ENCODE data around the gene USP12. TPM values are rescaled to one million over a fixed set of nuclear protein-coding genes. Genes with fewer than 3 reads are reported as not detected.

The USP12 gene
- total RNA-seq, 1 experiment from 2014 or later = 36.2 TPM

GRCh38 chr13:27081893-27082679 is 89.5 kb downstream of the USP12 start:
- Histone ChIP-seq H3K9me3 (no peaks in the 10 kb centered on the region), H3K36me3 (ENCODE audit: control insufficient read depth, insufficient read depth, low read length) (no peaks in the 10 kb centered on the region; the same call in 1 of the 2 replicates), H3K27me3 (replicated peaks; ENCODE audit: control insufficient read depth, insufficient read depth, low read length) (no peaks in the 10 kb centered on the region), H3K4me1 (no peaks in the 10 kb centered on the region), H3K4me3 (ENCODE audit: low read depth, low read length) (no peak overlapping the region)
- CTCF ChIA-PET = no interaction called here
- intact Hi-C loops (cut with micrococcal nuclease; ENCODE audit: unreplicated experiment) = no loop called here
- no peak overlapping the region for H3K27ac Mint-ChIP-seq (ENCODE audit: unreplicated experiment)
- H3K9me3 Mint-ChIP-seq (ENCODE audit: unreplicated experiment) = no peaks in the 10 kb centered on the region
- H3K36me3 Mint-ChIP-seq (ENCODE audit: insufficient read depth, unreplicated experiment) = peaks cover 31% of the 10 kb centered on the region
- POLR2A ChIA-PET = no interaction called here
- TF ChIP-seq CTCF (IDR thresholded peaks at IDR 0.05; ENCODE audit: insufficient read depth in 1 of 2, low read depth in 1 of 2, low read length in 1 of 2, severe bottlenecking in 1 of 2, unreplicated experiment in 1 of 2) = no peak
- no peaks in the 10 kb centered on the region for H3K27me3 Mint-ChIP-seq (ENCODE audit: insufficient read depth, unreplicated experiment)
- no TSS peak for BruUV-seq (replicated peaks)
- peaks cover 12% of the 10 kb centered on the region for H3K4me1 Mint-ChIP-seq (ENCODE audit: low read depth, unreplicated experiment)
- no peak for DNase-seq
- H3K4me3 Mint-ChIP-seq (ENCODE audit: unreplicated experiment) = no peak overlapping the region

GRCh38 chr13:27080018-27080948 is 91.3 kb downstream of the USP12 start:
- POLR2A ChIA-PET = no interaction called here
- H3K9me3 Mint-ChIP-seq (ENCODE audit: unreplicated experiment) = no peaks in the 10 kb centered on the region

More at GRCh38 chr13:27080018-27080948, 91.3 kb downstream of the USP12 start:
- H3K4me3 ChIP-seq (ENCODE audit: low read depth, low read length) = no peak overlapping the region
- Mint-ChIP-seq H3K4me1 (ENCODE audit: low read depth, unreplicated experiment) (peaks cover 12% of the 10 kb centered on the region), H3K36me3 (ENCODE audit: insufficient read depth, unreplicated experiment) (peaks cover 21% of the 10 kb centered on the region), H3K27me3 (ENCODE audit: insufficient read depth, unreplicated experiment) (no peaks in the 10 kb centered on the region), H3K4me3 (ENCODE audit: unreplicated experiment) (no peak overlapping the region), H3K27ac (ENCODE audit: unreplicated experiment) (peak overlapping the region; percentile 26)
- CTCF ChIA-PET = no interaction called here
- BruUV-seq (replicated peaks) = no TSS peak
- H3K4me1 ChIP-seq = no peaks in the 10 kb centered on the region
- intact Hi-C loops (cut with micrococcal nuclease; ENCODE audit: unreplicated experiment) = no loop called here
- no peak for DNase-seq
- TF ChIP-seq CTCF (IDR thresholded peaks at IDR 0.05; ENCODE audit: insufficient read depth in 1 of 2, low read depth in 1 of 2, low read length in 1 of 2, severe bottlenecking in 1 of 2, unreplicated experiment in 1 of 2) = no peak
- no peaks in the 10 kb centered on the region for H3K27me3 ChIP-seq (replicated peaks; ENCODE audit: control insufficient read depth, insufficient read depth, low read length)
- no peaks in the 10 kb centered on the region for H3K9me3 ChIP-seq
- no peaks in the 10 kb centered on the region; the same call in 1 of the 2 replicates for H3K36me3 ChIP-seq (ENCODE audit: control insufficient read depth, insufficient read depth, low read length)
